ENCODE results near the gene CNNM3.

- TF ChIP-seq CTCF (IDR thresholded peaks at IDR 0.05; ENCODE audit: insufficient read depth, low read depth, low read length): peak; percentile 26
- TF ChIP-seq EZH2 (IDR thresholded peaks at IDR 0.05; ENCODE audit: insufficient read depth, low read length): no peak
Measured at GRCh38 chr2:96868555-96869280, 52.6 kb downstream of the CNNM3 start.

Measured in astrocyte (in vitro differentiated cells and primary cell).